ENCODE results near the gene CABP7. TPM values are rescaled to one million over a fixed set of nuclear protein-coding genes. Genes with fewer than 3 reads are reported as not detected.

Gene CABP7
- total RNA-seq, 2 experiments from 2014 or later, result 0.06 TPM; not detected in 1

GRCh38 chr22:29697853-29698598 is 21.8 kb upstream of the CABP7 start:
- Mint-ChIP-seq H3K36me3 (no peaks in the 10 kb centered on the region), H3K4me1 (peaks cover 5% of the 10 kb centered on the region), H3K27me3 (peaks cover 7% of the 10 kb centered on the region), H3K4me3 (no peak overlapping the region), H3K9me3 (no peaks in the 10 kb centered on the region), H3K27ac (no peak overlapping the region)
- no peak for DNase-seq

- Mint-ChIP-seq H3K27me3 (peaks cover 17% of the 10 kb centered on the region), H3K27ac (no peak overlapping the region), H3K4me1 (peaks cover 7% of the 10 kb centered on the region), H3K36me3 (no peaks in the 10 kb centered on the region), H3K9me3 (no peaks in the 10 kb centered on the region), H3K4me3 (no peak overlapping the region)
- no peak for DNase-seq
Measured at GRCh38 chr22:29700206-29700899, 19.4 kb upstream of the CABP7 start.

- H3K36me3 Mint-ChIP-seq, result no peaks in the 10 kb centered on the region
- H3K4me3 Mint-ChIP-seq, result no peak overlapping the region
- no peak for DNase-seq
- no peak overlapping the region for H3K27ac Mint-ChIP-seq
- H3K4me1 Mint-ChIP-seq, result peaks cover 7% of the 10 kb centered on the region
- peaks cover 17% of the 10 kb centered on the region for H3K27me3 Mint-ChIP-seq
- H3K9me3 Mint-ChIP-seq, result no peaks in the 10 kb centered on the region
Measured at GRCh38 chr22:29700900-29701154, 19.0 kb upstream of the CABP7 start.

DNA sequence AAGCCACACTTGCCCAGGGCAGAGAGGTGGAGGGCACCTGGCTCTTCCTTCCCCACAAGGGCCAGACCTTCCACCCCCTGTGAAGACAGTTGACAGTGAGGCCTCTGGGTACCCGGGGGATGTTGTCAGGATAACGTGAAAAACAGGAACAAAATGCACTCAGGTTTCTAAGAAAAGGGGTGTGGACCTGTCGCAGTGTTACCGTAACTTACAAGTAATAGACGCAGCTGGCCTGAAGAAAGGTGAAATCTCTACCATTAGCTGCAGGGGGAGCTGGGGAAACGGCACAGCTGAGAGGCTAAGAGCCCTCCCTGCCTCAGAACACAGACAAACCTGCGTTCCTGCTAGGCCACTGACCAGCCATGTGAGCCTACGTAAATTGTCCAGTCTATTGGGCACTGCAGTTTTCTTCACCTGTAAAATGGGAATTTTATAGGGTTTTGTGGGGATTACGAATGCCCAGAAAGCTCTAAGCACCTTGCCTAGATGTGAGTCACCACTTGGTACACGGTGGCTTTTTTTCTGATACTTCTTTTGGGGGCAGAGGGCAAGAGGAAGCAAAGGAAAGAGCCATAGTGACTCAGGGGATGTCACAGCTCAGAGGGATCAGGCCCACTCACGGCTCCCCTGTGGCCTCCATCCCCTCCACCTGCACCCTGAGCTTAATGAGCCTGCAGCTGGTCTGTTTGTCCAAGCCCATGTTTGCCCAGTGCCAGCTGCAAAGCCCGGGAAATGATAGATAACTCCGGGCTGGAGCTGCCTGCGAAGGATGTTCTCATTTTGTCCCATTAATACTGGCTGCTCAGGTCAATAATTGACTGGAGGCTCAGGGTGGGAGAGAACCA is 18.4 kb upstream of the CABP7 start:
- DNase-seq, result no peak
- H3K27ac Mint-ChIP-seq, result no peak overlapping the region
- H3K27me3 Mint-ChIP-seq, result peaks cover 17% of the 10 kb centered on the region
- H3K36me3 Mint-ChIP-seq, result no peaks in the 10 kb centered on the region
- no peak overlapping the region for H3K4me3 Mint-ChIP-seq
- no peaks in the 10 kb centered on the region for H3K9me3 Mint-ChIP-seq
- H3K4me1 Mint-ChIP-seq, result peaks cover 7% of the 10 kb centered on the region

DNA sequence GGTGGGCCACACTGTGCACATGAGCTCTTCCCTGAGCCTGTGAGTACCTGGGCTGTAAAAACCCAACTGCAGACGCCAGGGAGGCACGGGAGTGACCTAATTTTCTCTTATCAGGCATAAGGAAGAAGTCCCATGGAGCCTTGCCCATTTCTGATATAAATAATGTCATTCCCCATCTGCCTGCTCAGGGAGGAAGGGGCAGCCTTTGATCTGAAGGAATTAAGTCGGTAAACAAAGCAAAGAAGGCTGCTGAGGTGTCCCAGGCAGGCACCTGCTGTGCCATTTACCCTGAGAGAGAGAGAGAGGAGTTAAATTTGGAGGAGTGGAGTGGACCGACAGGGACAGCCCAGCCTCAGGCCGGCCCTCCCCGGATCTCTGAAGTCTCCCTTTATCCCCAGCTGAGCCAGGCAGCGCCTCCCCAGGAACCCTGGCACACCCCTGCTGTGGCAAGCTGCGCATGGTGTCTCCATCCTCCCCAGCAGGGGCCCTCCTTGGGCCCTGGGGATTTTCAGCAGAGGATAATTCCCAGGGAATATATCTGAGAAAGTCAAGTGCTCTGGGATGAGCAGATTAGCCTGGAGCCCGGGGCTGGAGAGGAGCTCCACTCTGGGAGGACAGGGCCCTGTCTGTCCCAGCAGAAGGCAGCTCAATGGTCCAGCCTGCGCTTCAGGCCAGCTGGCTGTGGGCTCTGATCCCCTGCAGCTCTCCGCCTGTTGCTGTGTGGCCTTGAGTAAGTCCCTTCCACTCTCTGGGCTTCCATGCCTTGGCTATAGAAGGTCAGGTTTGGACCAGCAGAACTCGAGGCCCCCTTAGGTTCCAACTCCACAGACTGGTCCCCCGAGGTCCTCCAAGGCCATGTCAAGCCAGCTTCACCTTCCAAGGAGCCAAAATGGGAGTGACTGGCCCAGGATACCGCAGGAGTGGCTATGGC is 17.5 kb upstream of the CABP7 start:
- H3K4me3 Mint-ChIP-seq, result no peak overlapping the region
- H3K36me3 Mint-ChIP-seq, result no peaks in the 10 kb centered on the region
- DNase-seq, result no peak
- peaks cover 17% of the 10 kb centered on the region for H3K27me3 Mint-ChIP-seq
- H3K9me3 Mint-ChIP-seq, result no peaks in the 10 kb centered on the region
- H3K27ac Mint-ChIP-seq, result no peak overlapping the region
- peaks cover 7% of the 10 kb centered on the region for H3K4me1 Mint-ChIP-seq

DNA sequence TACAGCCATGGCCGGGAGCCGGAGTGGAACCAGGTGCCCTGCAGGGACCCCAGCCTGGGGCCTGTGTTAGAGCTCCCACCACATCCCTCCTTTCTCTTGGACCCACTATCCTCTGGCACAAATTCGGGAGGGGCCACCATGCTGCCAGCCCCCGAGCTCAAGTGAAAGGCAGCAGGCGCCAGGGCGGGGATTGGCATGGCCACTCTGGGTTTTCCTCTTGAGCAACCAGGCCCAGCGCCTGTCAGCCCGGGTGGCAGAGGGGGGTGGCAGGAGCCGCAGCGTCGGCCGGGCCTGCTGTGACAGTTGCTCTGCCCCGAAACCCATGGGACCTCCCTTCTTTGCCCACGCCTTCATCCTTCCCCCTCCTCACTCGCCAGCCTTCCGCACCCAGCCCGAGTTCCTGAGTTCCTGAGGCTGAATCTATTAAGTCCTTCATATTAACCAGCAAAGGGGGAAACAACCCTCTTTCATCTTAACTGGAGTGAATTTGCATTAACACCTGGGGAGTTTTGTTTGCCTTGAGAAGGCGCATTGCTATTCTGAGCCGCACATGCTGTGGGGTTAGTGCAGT is 16.8 kb upstream of the CABP7 start:
- Mint-ChIP-seq H3K27me3 (peaks cover 17% of the 10 kb centered on the region), H3K9me3 (no peaks in the 10 kb centered on the region), H3K27ac (no peak overlapping the region), H3K4me1 (peaks cover 7% of the 10 kb centered on the region), H3K36me3 (no peaks in the 10 kb centered on the region), H3K4me3 (no peak overlapping the region)
- DNase-seq, result no peak

DNA sequence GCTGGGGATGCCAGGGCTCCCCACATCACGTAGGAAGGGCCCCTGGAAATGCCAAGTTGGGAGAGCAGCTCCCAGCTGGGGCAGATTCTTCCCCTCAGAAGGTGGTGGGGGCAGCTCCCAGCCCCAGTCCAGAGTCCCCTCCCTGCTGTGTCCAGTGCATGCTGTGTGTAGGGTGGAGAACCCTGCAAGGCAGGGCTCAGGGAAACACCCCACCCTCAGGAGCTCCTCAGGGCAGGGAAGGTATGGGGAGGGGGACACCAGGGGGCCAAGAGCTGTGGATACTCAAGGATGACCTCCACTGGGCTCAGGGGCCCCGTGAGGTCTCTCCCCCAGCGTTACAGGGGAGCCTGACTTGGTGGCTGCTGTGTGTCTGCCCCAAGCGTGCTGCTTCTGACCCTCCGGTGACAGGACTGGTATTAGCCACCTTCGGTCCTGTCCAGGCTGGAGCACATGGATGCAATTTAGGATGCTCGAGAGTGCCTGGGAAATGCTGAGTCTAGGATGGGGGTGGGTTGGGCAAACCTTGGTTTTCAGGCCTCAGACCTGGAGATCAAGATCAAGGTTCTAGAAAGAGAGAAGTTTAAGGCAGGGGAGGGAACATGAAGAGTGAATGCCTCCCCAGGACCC is 16.1 kb upstream of the CABP7 start:
- H3K36me3 Mint-ChIP-seq, result no peaks in the 10 kb centered on the region
- no peak overlapping the region for H3K27ac Mint-ChIP-seq
- H3K9me3 Mint-ChIP-seq, result no peaks in the 10 kb centered on the region
- no peak for DNase-seq
- peaks cover 7% of the 10 kb centered on the region for H3K4me1 Mint-ChIP-seq
- peaks cover 17% of the 10 kb centered on the region for H3K27me3 Mint-ChIP-seq
- no peak overlapping the region for H3K4me3 Mint-ChIP-seq

GRCh38 chr22:29704528-29705285 is 15.1 kb upstream of the CABP7 start:
- H3K4me3 Mint-ChIP-seq, result no peak overlapping the region
- peaks cover 17% of the 10 kb centered on the region for H3K27me3 Mint-ChIP-seq
- H3K4me1 Mint-ChIP-seq, result peaks cover 7% of the 10 kb centered on the region
- no peak overlapping the region for H3K27ac Mint-ChIP-seq
- no peaks in the 10 kb centered on the region for H3K36me3 Mint-ChIP-seq
- H3K9me3 Mint-ChIP-seq, result no peaks in the 10 kb centered on the region
- DNase-seq, result no peak

GRCh38 chr22:29705651-29706050 is 14.2 kb upstream of the CABP7 start:
- H3K27ac Mint-ChIP-seq, result no peak overlapping the region
- DNase-seq, result no peak

DNA sequence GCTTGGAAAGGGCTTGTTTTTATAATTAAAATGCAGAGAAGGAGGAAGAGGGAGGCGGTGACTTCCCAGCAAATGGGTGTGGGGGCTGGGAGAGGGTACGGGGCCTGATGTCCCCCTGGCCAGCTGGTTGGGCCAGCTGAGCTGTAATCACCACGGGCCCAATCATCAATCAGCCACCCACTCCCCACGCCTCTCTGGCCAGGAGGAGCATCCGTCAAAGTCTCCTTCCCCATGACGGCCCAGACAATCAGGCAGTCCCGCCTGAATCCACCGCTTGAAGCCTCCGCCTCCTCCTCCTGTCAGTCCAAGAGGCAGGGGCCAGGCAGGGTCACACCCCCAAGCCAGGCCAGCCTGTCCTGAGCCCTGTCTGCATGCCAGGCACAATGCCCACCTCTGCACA is 13.3 kb upstream of the CABP7 start:
- Mint-ChIP-seq H3K4me3 (no peak overlapping the region), H3K36me3 (no peaks in the 10 kb centered on the region), H3K27ac (no peak overlapping the region), H3K9me3 (no peaks in the 10 kb centered on the region), H3K27me3 (peaks cover 17% of the 10 kb centered on the region), H3K4me1 (peaks cover 4% of the 10 kb centered on the region)
- DNase-seq, result no peak

More at GRCh38 chr22:29705651-29706050, 14.2 kb upstream of the CABP7 start:
- H3K4me3 Mint-ChIP-seq, result no peak overlapping the region
- H3K27me3 Mint-ChIP-seq, result peaks cover 17% of the 10 kb centered on the region
- H3K9me3 Mint-ChIP-seq, result no peaks in the 10 kb centered on the region
- no peaks in the 10 kb centered on the region for H3K36me3 Mint-ChIP-seq
- H3K4me1 Mint-ChIP-seq, result peaks cover 7% of the 10 kb centered on the region

DNA sequence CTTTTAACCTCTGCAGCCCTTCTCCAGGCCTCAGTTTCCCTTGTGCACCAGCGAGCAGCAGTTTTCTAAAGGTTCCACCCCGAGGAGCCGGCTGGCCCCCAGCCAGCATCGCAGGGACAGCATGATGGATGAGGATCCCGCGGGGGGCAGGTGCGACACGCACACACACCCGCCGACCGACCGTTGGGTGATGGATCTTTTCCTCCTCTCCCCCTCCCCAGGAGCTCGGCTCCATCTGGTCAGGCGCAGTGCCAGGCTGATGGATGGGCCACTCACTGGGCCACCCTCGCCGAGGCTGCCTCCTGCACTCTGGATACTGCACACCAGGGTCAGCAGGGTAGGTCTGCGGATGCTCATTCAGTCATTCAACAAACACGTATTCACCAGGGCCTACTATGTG is 12.8 kb upstream of the CABP7 start:
- DNase-seq, result no peak
- Mint-ChIP-seq H3K4me1 (peaks cover 2% of the 10 kb centered on the region), H3K27me3 (peaks cover 15% of the 10 kb centered on the region), H3K36me3 (no peaks in the 10 kb centered on the region), H3K27ac (no peak overlapping the region), H3K4me3 (no peak overlapping the region), H3K9me3 (no peaks in the 10 kb centered on the region)

- Mint-ChIP-seq H3K4me3 (no peak overlapping the region), H3K9me3 (no peaks in the 10 kb centered on the region), H3K27ac (no peak overlapping the region), H3K36me3 (no peaks in the 10 kb centered on the region), H3K4me1 (peaks cover 2% of the 10 kb centered on the region), H3K27me3 (peaks cover 13% of the 10 kb centered on the region)
- no peak for DNase-seq
Measured at GRCh38 chr22:29707471-29707870, 12.3 kb upstream of the CABP7 start.

DNA sequence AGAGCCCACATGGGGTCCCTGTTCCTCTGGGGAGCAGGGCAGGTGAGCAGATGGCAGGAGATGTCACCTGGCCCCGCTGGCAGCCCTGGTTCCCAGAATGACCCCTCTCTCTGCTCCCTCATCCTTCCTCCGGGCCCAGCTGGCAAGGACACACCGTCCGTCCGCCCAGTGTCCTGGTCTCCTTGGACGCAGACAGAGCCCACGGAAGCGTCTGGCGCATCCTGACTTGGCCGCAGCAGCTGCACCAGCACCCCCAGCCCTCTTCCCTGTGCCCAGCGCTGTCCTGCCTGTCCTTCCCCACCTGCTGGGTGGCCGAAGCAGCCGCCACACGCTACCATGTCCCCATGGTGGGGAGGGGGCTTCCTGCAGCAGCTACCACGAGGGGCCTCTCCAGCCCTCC is 9.6 kb upstream of the CABP7 start:
- no peak overlapping the region for H3K27ac Mint-ChIP-seq
- no peaks in the 10 kb centered on the region for H3K4me1 Mint-ChIP-seq
- H3K27me3 Mint-ChIP-seq, result no peaks in the 10 kb centered on the region
- no peaks in the 10 kb centered on the region for H3K36me3 Mint-ChIP-seq
- H3K9me3 Mint-ChIP-seq, result no peaks in the 10 kb centered on the region
- no peak overlapping the region for H3K4me3 Mint-ChIP-seq
- no peak for DNase-seq
